ENCODE results near the gene MYO5A.

MYO5A gene

DNA sequence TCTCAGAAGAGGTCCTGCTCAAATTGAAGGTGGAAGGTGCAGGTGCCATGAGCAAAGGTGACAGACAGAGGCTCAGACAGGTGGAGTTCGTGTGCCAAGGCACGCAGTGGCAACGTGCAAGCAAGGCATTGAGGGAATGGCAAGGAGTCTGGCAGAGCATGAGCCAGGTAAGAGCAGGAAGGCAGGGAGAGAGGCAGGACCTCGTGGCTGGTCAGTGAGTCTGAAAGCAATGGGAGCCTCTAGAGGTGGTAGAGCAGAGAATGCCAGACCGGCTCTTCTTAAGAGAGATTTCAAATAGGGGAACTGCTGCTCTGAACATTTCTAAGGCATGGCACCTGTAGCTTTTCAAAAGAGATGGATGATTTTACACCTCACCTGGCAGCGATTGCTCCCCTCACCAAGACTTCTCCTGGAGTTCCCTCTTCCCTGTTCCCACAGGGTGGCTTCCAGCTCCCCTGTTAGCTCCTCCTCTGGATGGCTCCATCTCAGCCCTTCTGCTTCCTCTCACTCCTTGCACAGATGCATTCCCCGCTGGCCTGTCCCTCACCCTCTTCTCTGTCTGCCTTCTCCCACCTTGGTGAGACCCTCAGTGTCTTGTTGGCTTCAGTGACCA is 235.8 kb downstream of the MYO5A start:
- Histone ChIP-seq H4K20me1 (ENCODE audit: low read depth, low read length) (no peaks in the 10 kb centered on the region), H3K9me2 (replicated peaks; ENCODE audit: insufficient read depth, low read length) (no peaks in the 10 kb centered on the region), H3K4me2 (ENCODE audit: low read depth, low read length, poor library complexity, severe bottlenecking) (no peak overlapping the region), H2AFZ (ENCODE audit: low read depth, low read length, severe bottlenecking) (no peak overlapping the region), H3K79me2 (ENCODE audit: insufficient read depth, low read length) (no peaks in the 10 kb centered on the region), H3K4me3 (ENCODE audit: insufficient read depth, low read length, poor library complexity, severe bottlenecking) (no peak overlapping the region), H3F3A (ENCODE audit: insufficient read depth) (no peaks in the 10 kb centered on the region), H3K9me3 (ENCODE audit: insufficient read depth, low read length) (no peaks in the 10 kb centered on the region), H3K27ac (ENCODE audit: low read depth, low read length) (no peak overlapping the region), H3K36me3 (ENCODE audit: low read length) (no peaks in the 10 kb centered on the region), H3K9ac (ENCODE audit: low read length) (no peak overlapping the region), H3K27me3 (ENCODE audit: low read length) (no peaks in the 10 kb centered on the region)
- TF ChIP-seq CTCF (IDR thresholded peaks at IDR 0.05; ENCODE audit: insufficient read depth, low read length, poor library complexity, severe bottlenecking): no peak
- no peak for TF ChIP-seq EZH2phosphoT487 (conservative IDR thresholded peaks at IDR 0.05; ENCODE audit: low read length)

DNA sequence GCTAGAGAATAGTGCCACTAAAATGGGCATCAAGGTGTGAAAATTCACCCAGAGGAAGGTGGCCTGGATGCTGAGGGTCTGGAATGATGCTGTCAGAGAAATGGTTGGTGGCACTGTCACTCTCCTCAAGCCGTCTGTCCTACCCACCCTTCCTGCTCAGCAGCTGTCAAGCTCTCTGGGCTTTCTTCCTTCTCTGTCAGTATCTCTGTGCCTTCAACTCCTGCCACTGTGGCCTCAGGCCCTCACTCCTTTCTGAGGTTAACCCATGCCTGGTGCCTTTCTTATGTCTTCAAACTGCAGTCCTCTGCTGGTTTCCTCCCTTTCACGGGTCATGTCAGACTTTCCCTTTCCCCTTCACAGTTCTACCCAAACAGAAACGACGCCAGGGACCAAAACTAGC is 237.5 kb downstream of the MYO5A start:
- Histone ChIP-seq H3K9ac (ENCODE audit: low read length) (no peak overlapping the region), H3F3A (ENCODE audit: insufficient read depth) (no peaks in the 10 kb centered on the region), H3K9me3 (ENCODE audit: insufficient read depth, low read length) (no peaks in the 10 kb centered on the region), H3K4me3 (ENCODE audit: insufficient read depth, low read length, poor library complexity, severe bottlenecking) (no peak overlapping the region), H3K4me2 (ENCODE audit: low read depth, low read length, poor library complexity, severe bottlenecking) (no peak overlapping the region), H4K20me1 (ENCODE audit: low read depth, low read length) (no peaks in the 10 kb centered on the region), H3K27ac (ENCODE audit: low read depth, low read length) (no peak overlapping the region), H3K36me3 (ENCODE audit: low read length) (no peaks in the 10 kb centered on the region), H2AFZ (ENCODE audit: low read depth, low read length, severe bottlenecking) (no peak overlapping the region), H3K9me2 (replicated peaks; ENCODE audit: insufficient read depth, low read length) (no peaks in the 10 kb centered on the region), H3K79me2 (ENCODE audit: insufficient read depth, low read length) (no peaks in the 10 kb centered on the region), H3K27me3 (ENCODE audit: low read length) (no peaks in the 10 kb centered on the region)
- TF ChIP-seq EZH2phosphoT487 (conservative IDR thresholded peaks at IDR 0.05; ENCODE audit: low read length): no peak
- no peak for TF ChIP-seq CTCF (IDR thresholded peaks at IDR 0.05; ENCODE audit: insufficient read depth, low read length, poor library complexity, severe bottlenecking)

DNA sequence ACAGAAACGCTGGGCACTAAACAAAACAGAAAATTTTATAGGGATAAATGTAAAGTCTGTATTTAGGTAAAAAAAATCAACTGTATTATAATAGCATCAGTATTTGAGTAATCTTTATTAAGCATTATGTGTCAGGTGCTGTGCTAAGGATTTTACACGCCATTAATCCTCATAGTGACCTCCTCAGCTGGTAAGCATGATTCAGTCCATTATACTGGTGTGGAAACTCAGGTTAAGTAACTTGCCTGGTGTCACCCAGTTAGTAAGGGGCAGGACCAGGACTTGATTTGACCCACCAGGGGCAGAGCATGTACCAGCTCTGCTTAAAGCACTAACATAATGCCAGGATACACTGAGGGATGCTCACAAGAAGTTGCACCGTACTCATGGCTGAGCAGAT is 237.9 kb downstream of the MYO5A start:
- no peak for TF ChIP-seq EZH2phosphoT487 (conservative IDR thresholded peaks at IDR 0.05; ENCODE audit: low read length)
- TF ChIP-seq CTCF (IDR thresholded peaks at IDR 0.05; ENCODE audit: insufficient read depth, low read length, poor library complexity, severe bottlenecking): no peak
- H3F3A ChIP-seq (ENCODE audit: insufficient read depth): no peaks in the 10 kb centered on the region
- no peaks in the 10 kb centered on the region for H3K9me3 ChIP-seq (ENCODE audit: insufficient read depth, low read length)
- H2AFZ ChIP-seq (ENCODE audit: low read depth, low read length, severe bottlenecking): no peak overlapping the region
- H3K27ac ChIP-seq (ENCODE audit: low read depth, low read length): no peak overlapping the region
- no peaks in the 10 kb centered on the region for H3K27me3 ChIP-seq (ENCODE audit: low read length)
- H3K9ac ChIP-seq (ENCODE audit: low read length): no peak overlapping the region
- H3K36me3 ChIP-seq (ENCODE audit: low read length): no peaks in the 10 kb centered on the region
- no peaks in the 10 kb centered on the region for H4K20me1 ChIP-seq (ENCODE audit: low read depth, low read length)
- no peaks in the 10 kb centered on the region for H3K79me2 ChIP-seq (ENCODE audit: insufficient read depth, low read length)
- no peak overlapping the region for H3K4me3 ChIP-seq (ENCODE audit: insufficient read depth, low read length, poor library complexity, severe bottlenecking)
- no peaks in the 10 kb centered on the region for H3K9me2 ChIP-seq (replicated peaks; ENCODE audit: insufficient read depth, low read length)
- H3K4me2 ChIP-seq (ENCODE audit: low read depth, low read length, poor library complexity, severe bottlenecking): no peak overlapping the region

Measured in SU-DHL-6 (cell line).